Measurements from ENCODE around the gene TMEM117. TPM values are rescaled to one million over a fixed set of nuclear protein-coding genes. Genes with fewer than 3 reads are reported as not detected.

The TMEM117 gene
- total and polyA plus RNA-seq, 5 experiments from 2014 or later = 2.1 to 5.0 (median 2.2) TPM

DNA sequence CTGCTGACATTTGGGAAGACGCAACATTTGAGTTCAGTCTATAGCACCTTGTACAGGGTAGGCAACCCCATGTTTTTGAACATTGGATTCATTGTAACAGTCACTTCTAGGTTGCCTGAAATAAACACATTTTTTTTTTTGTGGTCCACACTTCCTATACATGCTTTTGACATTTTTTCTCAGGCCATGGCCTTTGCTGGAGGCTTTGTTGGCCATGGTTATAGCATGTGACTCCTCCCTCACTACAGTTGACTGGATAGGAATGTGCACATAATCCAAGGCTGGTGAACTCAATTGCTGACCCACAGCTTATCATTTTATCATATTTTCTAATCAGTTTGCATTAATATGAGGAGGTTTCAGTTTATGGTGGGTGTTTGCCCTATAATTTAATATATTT is 60.6 kb downstream of the TMEM117 start:
- POLR2A ChIA-PET = no interaction called here
- Mint-ChIP-seq H3K4me1 (peaks cover 0 to 2% (median 0%) of the 10 kb centered on the region in 4 donors), H3K27ac (no peak overlapping the region), H3K27me3 (no peaks in the 10 kb centered on the region), H3K9me3 (peaks cover 0 to 14% (median 6%) of the 10 kb centered on the region in 9 donors), H3K36me3 (peaks cover 10 to 23% (median 23%) of the 10 kb centered on the region in 3 donors), H3K4me3 (no peak overlapping the region)
- DNase-seq (no peak), ATAC-seq (no peak)

DNA sequence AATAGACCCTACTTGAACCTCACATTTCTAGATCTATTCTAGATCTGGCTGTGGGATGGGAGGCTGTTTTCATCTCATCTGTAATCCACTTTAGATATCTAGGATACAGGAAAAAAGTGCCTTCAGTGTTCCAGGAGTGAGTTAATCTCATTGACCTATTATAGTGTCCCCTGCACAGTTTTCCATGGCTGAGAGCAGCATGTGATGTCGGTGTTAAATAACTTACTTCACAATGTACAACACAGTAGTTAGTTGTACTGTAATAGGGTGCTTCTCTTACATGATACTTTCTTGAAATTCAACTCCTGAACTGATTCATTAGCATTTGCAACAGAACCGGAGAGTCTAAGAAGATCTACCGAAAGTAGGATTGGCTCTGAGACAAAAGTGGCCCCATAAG is 62.6 kb downstream of the TMEM117 start:
- Mint-ChIP-seq H3K36me3 (peaks cover 10 to 19% (median 13%) of the 10 kb centered on the region in 3 donors), H3K9me3 (peaks cover 0 to 6% (median 0%) of the 10 kb centered on the region in 9 donors), H3K27me3 (no peaks in the 10 kb centered on the region), H3K4me1 (peaks cover 0 to 3% (median under 1%) of the 10 kb centered on the region in 4 donors), H3K27ac (no peak overlapping the region), H3K4me3 (no peak overlapping the region)
- POLR2A ChIA-PET = no interaction called here
- ATAC-seq (no peak), DNase-seq (no peak)

GRCh38 chr12:43899574-43899973 is 63.7 kb downstream of the TMEM117 start:
- Mint-ChIP-seq H3K9me3 (peaks cover 0 to 2% (median 0%) of the 10 kb centered on the region in 9 donors), H3K36me3 (peaks cover 6 to 15% (median 7%) of the 10 kb centered on the region in 3 donors), H3K4me3 (no peak overlapping the region), H3K27ac (no peak overlapping the region), H3K27me3 (no peaks in the 10 kb centered on the region), H3K4me1 (peaks cover 0 to 3% (median under 1%) of the 10 kb centered on the region in 4 donors)
- ATAC-seq (no peak), DNase-seq (no peak)
- POLR2A ChIA-PET = no interaction called here

- DNase-seq (no peak), ATAC-seq (no peak)
- peaks cover 0 to 3% (median 0%) of the 10 kb centered on the region in 9 donors for H3K9me3 Mint-ChIP-seq
- POLR2A ChIA-PET = no interaction called here
- H3K36me3 Mint-ChIP-seq = peaks cover 0 to 7% (median 6%) of the 10 kb centered on the region in 3 donors
- peaks cover 0 to 3% (median 0%) of the 10 kb centered on the region in 4 donors for H3K4me1 Mint-ChIP-seq
- no peaks in the 10 kb centered on the region for H3K27me3 Mint-ChIP-seq
- H3K4me3 Mint-ChIP-seq = no peak overlapping the region
- H3K27ac Mint-ChIP-seq = no peak overlapping the region
Observed at GRCh38 chr12:43903686-43904085, 67.8 kb downstream of the TMEM117 start.

DNA sequence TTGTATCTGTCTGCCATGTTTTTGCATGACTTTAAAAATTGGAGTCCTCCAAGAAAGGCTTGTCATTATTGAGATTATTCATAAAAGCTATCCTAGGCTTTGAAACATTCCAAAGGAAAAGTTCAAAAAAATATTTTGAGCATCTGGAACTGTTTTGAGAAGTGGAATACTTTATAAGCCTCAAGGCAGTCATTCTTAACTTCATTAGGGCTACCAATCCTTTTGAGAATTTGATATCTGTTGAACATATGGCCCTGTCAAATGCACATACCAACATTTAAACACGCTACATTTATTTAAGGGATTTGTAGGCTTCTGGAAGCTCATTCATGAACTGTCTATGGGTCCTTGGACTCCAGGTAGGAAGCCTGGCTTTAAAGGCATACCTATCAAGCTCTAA is 77.0 kb downstream of the TMEM117 start:
- Mint-ChIP-seq H3K27me3 (no peaks in the 10 kb centered on the region), H3K4me3 (no peak overlapping the region), H3K27ac (no peak overlapping the region), H3K9me3 (peaks cover 0 to 2% (median 0%) of the 10 kb centered on the region in 9 donors), H3K4me1 (no peaks in the 10 kb centered on the region), H3K36me3 (no peaks in the 10 kb centered on the region)
- POLR2A ChIA-PET = interaction anchor here (0.5 kb wide), 1 partner anchor 266 kb away, joined by 4 read pairs; no protein-coding TSS in a partner anchor
- ATAC-seq = no peak
- no peak for DNase-seq

DNA sequence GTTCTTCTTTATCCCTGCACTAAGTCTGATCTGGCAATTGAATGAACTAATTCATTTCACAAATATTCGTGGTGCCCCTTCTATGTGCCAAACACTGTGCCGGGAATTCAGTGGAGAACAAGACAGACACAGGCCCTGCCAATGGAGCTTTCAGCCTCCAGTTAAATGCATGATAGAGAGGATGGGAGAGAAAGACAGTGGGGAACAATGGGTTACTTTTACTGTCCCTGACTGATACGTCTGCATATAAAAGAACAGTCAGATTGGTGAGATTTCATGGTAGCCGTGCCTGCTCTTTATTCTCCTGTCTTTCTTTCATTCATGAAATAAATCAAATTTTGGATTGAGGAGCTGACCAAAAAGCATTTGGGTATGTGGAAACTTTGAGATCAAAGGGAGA is 78.5 kb downstream of the TMEM117 start:
- Mint-ChIP-seq H3K27ac (no peak overlapping the region), H3K27me3 (no peaks in the 10 kb centered on the region), H3K4me3 (no peak overlapping the region), H3K4me1 (no peaks in the 10 kb centered on the region), H3K9me3 (peaks cover 0 to 2% (median 0%) of the 10 kb centered on the region in 9 donors), H3K36me3 (peaks cover 0 to 3% (median 0%) of the 10 kb centered on the region in 3 donors)
- ATAC-seq (no peak), DNase-seq (no peak)
- POLR2A ChIA-PET = no interaction called here

GRCh38 chr12:43914923-43915468 is 79.1 kb downstream of the TMEM117 start:
- no peaks in the 10 kb centered on the region for H3K27me3 Mint-ChIP-seq
- H3K4me3 Mint-ChIP-seq = no peak overlapping the region
- ATAC-seq = no peak
- no peak for DNase-seq
- peaks cover 0 to 2% (median 0%) of the 10 kb centered on the region in 9 donors for H3K9me3 Mint-ChIP-seq
- no peak overlapping the region for H3K27ac Mint-ChIP-seq
- peaks cover 0 to 5% (median 0%) of the 10 kb centered on the region in 3 donors for H3K36me3 Mint-ChIP-seq
- POLR2A ChIA-PET = no interaction called here
- H3K4me1 Mint-ChIP-seq = peaks cover 0 to 3% (median 0%) of the 10 kb centered on the region in 4 donors

DNA sequence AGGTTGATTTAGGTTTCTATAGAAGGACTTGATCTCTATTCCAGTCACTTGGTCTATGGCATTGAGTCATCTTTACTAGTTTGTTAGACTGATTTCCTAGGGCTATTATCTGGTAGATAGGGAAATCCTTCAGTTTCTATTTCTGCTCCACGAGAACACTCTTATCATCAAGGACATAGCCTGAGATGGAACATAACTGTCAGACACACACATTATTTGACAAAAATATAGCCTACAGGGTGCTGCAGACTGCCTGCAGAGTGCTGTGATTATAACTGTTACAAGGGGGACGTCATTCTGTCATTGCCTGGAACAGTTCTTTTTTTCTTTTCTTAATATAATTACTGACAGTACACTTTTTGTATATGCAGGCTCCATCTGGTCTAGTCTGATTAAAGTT is 82.0 kb downstream of the TMEM117 start:
- peaks cover 0 to 6% (median 3%) of the 10 kb centered on the region in 3 donors for H3K36me3 Mint-ChIP-seq
- peaks cover 0 to 7% (median 0%) of the 10 kb centered on the region in 4 donors for H3K4me1 Mint-ChIP-seq
- H3K27me3 Mint-ChIP-seq = no peaks in the 10 kb centered on the region
- H3K4me3 Mint-ChIP-seq = no peak overlapping the region
- DNase-seq (no peak), ATAC-seq (no peak)
- H3K9me3 Mint-ChIP-seq = no peaks in the 10 kb centered on the region
- POLR2A ChIA-PET = no interaction called here
- no peak overlapping the region for H3K27ac Mint-ChIP-seq

- Mint-ChIP-seq H3K9me3 (peaks cover 0 to 2% (median 0%) of the 10 kb centered on the region in 9 donors), H3K4me1 (peaks cover 0 to 7% (median 0%) of the 10 kb centered on the region in 4 donors), H3K27ac (no peak overlapping the region), H3K4me3 (no peak overlapping the region), H3K27me3 (no peaks in the 10 kb centered on the region), H3K36me3 (peaks cover 0 to 10% (median 6%) of the 10 kb centered on the region in 3 donors)
- DNase-seq (no peak), ATAC-seq (no peak)
- POLR2A ChIA-PET = no interaction called here
Observed at GRCh38 chr12:43921666-43922337, 85.9 kb downstream of the TMEM117 start.

DNA sequence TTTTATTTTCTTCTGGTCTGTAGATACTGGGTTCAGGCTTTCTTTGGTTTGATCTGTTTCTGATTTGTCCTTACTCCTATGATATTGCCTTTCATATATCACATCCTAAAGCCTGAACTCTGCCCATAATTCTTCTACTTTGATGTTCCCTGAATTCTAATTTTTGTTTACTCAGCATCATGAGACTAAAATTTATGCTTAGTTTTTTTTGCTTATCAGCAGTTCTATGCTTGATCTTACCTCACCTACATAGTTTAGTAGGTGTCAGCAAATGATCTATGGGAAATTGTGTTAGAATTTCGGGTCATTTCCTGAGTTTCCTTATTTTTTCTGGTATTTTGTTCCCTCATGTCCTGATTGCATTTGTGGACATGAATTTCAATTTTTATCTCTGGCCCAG is 94.2 kb downstream of the TMEM117 start:
- H3K4me3 Mint-ChIP-seq = no peak overlapping the region
- peaks cover 13 to 33% (median 23%) of the 10 kb centered on the region in 3 donors for H3K36me3 Mint-ChIP-seq
- no peak overlapping the region for H3K27ac Mint-ChIP-seq
- H3K9me3 Mint-ChIP-seq = peaks cover 6 to 30% (median 20%) of the 10 kb centered on the region in 9 donors
- ATAC-seq (no peak), DNase-seq (no peak)
- POLR2A ChIA-PET = no interaction called here
- no peaks in the 10 kb centered on the region for H3K27me3 Mint-ChIP-seq
- H3K4me1 Mint-ChIP-seq = no peaks in the 10 kb centered on the region

- Mint-ChIP-seq H3K36me3 (peaks cover 13 to 33% (median 23%) of the 10 kb centered on the region in 3 donors), H3K27me3 (no peaks in the 10 kb centered on the region), H3K4me3 (no peak overlapping the region), H3K27ac (no peak overlapping the region), H3K4me1 (no peaks in the 10 kb centered on the region), H3K9me3 (peaks cover 6 to 30% (median 20%) of the 10 kb centered on the region in 9 donors)
- ATAC-seq = no peak
- POLR2A ChIA-PET = no interaction called here
- DNase-seq = no peak
Observed at GRCh38 chr12:43931187-43931586, 95.3 kb downstream of the TMEM117 start.

GRCh38 chr12:43935581-43935980 is 99.7 kb downstream of the TMEM117 start:
- POLR2A ChIA-PET = no interaction called here

GRCh38 chr12:43937947-43938346 is 102.1 kb downstream of the TMEM117 start:
- H3K27me3 Mint-ChIP-seq = no peaks in the 10 kb centered on the region
- H3K27ac Mint-ChIP-seq = no peak overlapping the region
- H3K4me3 Mint-ChIP-seq = no peak overlapping the region
- H3K4me1 Mint-ChIP-seq = no peaks in the 10 kb centered on the region
- ATAC-seq = no peak
- POLR2A ChIA-PET = no interaction called here
- peaks cover 0 to 13% (median 3%) of the 10 kb centered on the region in 3 donors for H3K36me3 Mint-ChIP-seq
- no peak for DNase-seq
- no peaks in the 10 kb centered on the region for H3K9me3 Mint-ChIP-seq

More at GRCh38 chr12:43935581-43935980, 99.7 kb downstream of the TMEM117 start:
- ATAC-seq (no peak), DNase-seq (no peak)
- peaks cover 15 to 28% (median 16%) of the 10 kb centered on the region in 3 donors for H3K36me3 Mint-ChIP-seq
- no peaks in the 10 kb centered on the region for H3K27me3 Mint-ChIP-seq
- H3K4me1 Mint-ChIP-seq = no peaks in the 10 kb centered on the region
- no peak overlapping the region for H3K27ac Mint-ChIP-seq
- peaks cover 2 to 24% (median 15%) of the 10 kb centered on the region in 9 donors for H3K9me3 Mint-ChIP-seq
- H3K4me3 Mint-ChIP-seq = no peak overlapping the region
